GM12878 (cell line): ENCODE measurements around the gene PPP3CB. TPM values are rescaled to one million over a fixed set of nuclear protein-coding genes. Genes with fewer than 3 reads are reported as not detected.

ENCODE experiments used
- ATAC-seq: fragments of 200-7000 bp; cut with Tn5 transposase; 3 replicates; pipeline ENCODE4 v1.9.1; 2020; ENCODE audit warnings: mild to moderate bottlenecking, moderate library complexity
- BruUV-seq: library from RNA; stranded (reverse); fragments of 400-500 nt; replicated peaks from 2 replicates; lab custom pipeline; 2021; lab: Mats Ljungman, UMichigan
- CTCF ChIA-PET: fragments of 300-600 bp; sonication (Branson Sonifier 250); formaldehyde crosslinking; extraction: SDS; loops from one replicate; lab custom pipeline; 2021; ENCODE audit warnings: inconsistent platforms; lab: Yijun Ruan, JAX
- POLR2A ChIA-PET: fragments of 350-600 bp; formaldehyde crosslinking; extraction: SDS; loops from one replicate; lab custom pipeline; 2021; ENCODE audit warnings: inconsistent platforms; lab: Charles Lee
- RAD21 ChIA-PET: fragments of 300-600 bp; sonication (Branson Sonifier 250); formaldehyde crosslinking; loops from one replicate; lab custom pipeline; 2023; ENCODE audit warnings: antibody characterized with exemption; ENCODE audit not compliant: unreplicated experiment; lab: Charles Lee
- SMC1A ChIA-PET: fragments of 300-600 bp; sonication (Branson Sonifier 250); formaldehyde crosslinking; loops from one replicate; lab custom pipeline; 2023; ENCODE audit not compliant: unreplicated experiment, uncharacterized antibody; lab: Charles Lee
- DNase-seq: peaks from one replicate; pipeline ENCODE4 v3.0.0-alpha.2; 2011; ENCODE audit warnings: low read depth, low spot score
- FAIRE-seq: peaks from 3 replicates; lab custom pipeline; 2011; peaks lifted over from hg19 to GRCh38; lab: Jason Lieb, UNC
- H2AFZ ChIP-seq: 2 replicates; pipeline ENCODE4 v1.6.0; 2011; ENCODE audit warnings: low read depth, low read length, control low read depth; ENCODE audit not compliant: control insufficient read depth
- H3K27ac ChIP-seq: 2 replicates; pipeline ENCODE4 v1.5.1; 2011; ENCODE audit warnings: control low read depth; ENCODE audit not compliant: control insufficient read depth, insufficient read depth
- H3K27me3 ChIP-seq, 2 experiments: replicated peaks in 1 of 2; 2 replicates each; pipeline versions ENCODE4 v1.6.0 to v1.6.1; 2011; ENCODE audit warnings: low read length in 1 of 2; ENCODE audit not compliant: control insufficient read depth in 2 of 2, insufficient read depth in 2 of 2
- H3K36me3 ChIP-seq, 2 experiments: 2 replicates each; pipeline ENCODE4 v1.5.1; 2011; ENCODE audit warnings: low read length in 1 of 2; ENCODE audit not compliant: control insufficient read depth in 2 of 2, insufficient read depth in 2 of 2
- H3K4me1 ChIP-seq: 2 replicates; pipeline ENCODE4 v1.6.1; 2011; ENCODE audit warnings: mild to moderate bottlenecking, low read length, moderate library complexity, mixed read lengths; ENCODE audit not compliant: control insufficient read depth, insufficient read depth
- H3K4me2 ChIP-seq: 2 replicates; pipeline ENCODE4 v1.6.0; 2011; ENCODE audit warnings: control low read depth; ENCODE audit not compliant: control insufficient read depth, insufficient read depth
- H3K4me3 ChIP-seq: fragments of 200-600 bp; sonication (generic); 2 replicates; pipeline ENCODE4 v1.5.1; 2016
- H3K79me2 ChIP-seq: 2 replicates; pipeline ENCODE4 v1.6.0; 2011; ENCODE audit warnings: low read length; ENCODE audit not compliant: control insufficient read depth, insufficient read depth
- H3K9ac ChIP-seq: 2 replicates; pipeline ENCODE4 v1.8.0; 2011; ENCODE audit warnings: low read length, control low read depth, mixed read lengths; ENCODE audit not compliant: control insufficient read depth, insufficient read depth
- H3K9me3 ChIP-seq: replicated peaks from 3 replicates; pipeline ENCODE4 v1.5.1; 2011; ENCODE audit warnings: mild to moderate bottlenecking, low read length; ENCODE audit not compliant: control insufficient read depth, insufficient read depth
- H4K20me1 ChIP-seq: 2 replicates; pipeline ENCODE4 v1.6.0; 2011; ENCODE audit not compliant: control insufficient read depth, insufficient read depth
- ASH2L ChIP-seq: fragments of 300-600, 200-600 bp; sonication (generic); IDR thresholded peaks from 2 replicates; pipeline ENCODE4 v1.6.1; 2017; ENCODE audit warnings: low read depth, mild to moderate bottlenecking, borderline replicate concordance
- EZH2 ChIP-seq: IDR thresholded peaks from 2 replicates; pipeline ENCODE4 v1.6.1; 2012; ENCODE audit warnings: low read depth, mild to moderate bottlenecking, control low read depth, inconsistent platforms, low read length, borderline replicate concordance; ENCODE audit not compliant: control insufficient read depth
- IRF3 ChIP-seq: fragments of 450-650 bp; IDR thresholded peaks from 2 replicates; pipeline ENCODE4 v1.6.1; 2014; ENCODE audit warnings: mild to moderate bottlenecking
- NFYA ChIP-seq: IDR thresholded peaks from 2 replicates; pipeline ENCODE4 v1.6.1; 2011; ENCODE audit warnings: low read depth, mild to moderate bottlenecking, low read length, improper control_type of control experiment, borderline replicate concordance
- PAX8 ChIP-seq: fragments of 450-650 bp; IDR thresholded peaks from 2 replicates; pipeline ENCODE4 v1.6.1; 2017; ENCODE audit warnings: mild to moderate bottlenecking, moderate library complexity
- RELB ChIP-seq: fragments of 450-650 bp; IDR thresholded peaks from 2 replicates; pipeline ENCODE4 v1.6.1; 2017; ENCODE audit warnings: low read depth, mild to moderate bottlenecking, moderate library complexity
- SMAD1 ChIP-seq: fragments of 450-650 bp; IDR thresholded peaks from 2 replicates; pipeline ENCODE4 v1.6.1; 2018; ENCODE audit warnings: mild to moderate bottlenecking, low read depth; ENCODE audit not compliant: partially characterized antibody
- STAT1 ChIP-seq: fragments of 450-650 bp; conservative IDR thresholded peaks from 2 replicates; pipeline ENCODE4 v1.6.1; 2014; ENCODE audit warnings: antibody characterized with exemption, mild to moderate bottlenecking
- ZBTB33 ChIP-seq: fragments of 450-650 bp; IDR thresholded peaks from 2 replicates; pipeline ENCODE4 v1.6.1; 2017; ENCODE audit warnings: mild to moderate bottlenecking
- ZBTB40 ChIP-seq: fragments of 450-650 bp; IDR thresholded peaks from 2 replicates; pipeline ENCODE4 v1.6.1; 2016; ENCODE audit warnings: mild to moderate bottlenecking, moderate library complexity, borderline replicate concordance
- ZSCAN29 ChIP-seq: fragments of 450-650 bp; IDR thresholded peaks from 2 replicates; pipeline ENCODE4 v1.6.1; 2017; ENCODE audit warnings: mild to moderate bottlenecking, moderate library complexity
- WGBS: methylation state at CpG from one replicate; pipeline ENCODE4 v1.1.6; 2016; ENCODE audit warnings: low lambda C conversion rate; ENCODE audit not compliant: insufficient replicate concordance, insufficient coverage; ENCODE audit errors: missing lambda C conversion rate; 5-methylcytosine and 5-hydroxymethylcytosine counted together
- in situ Hi-C: fragments of 300-500 bp; cut with MboI; formaldehyde crosslinking; loops from 9 replicates; pipeline ENCODE4 v1.14.3; 2018; ENCODE audit warnings: mixed read lengths
- intact Hi-C: fragments of 100-400 bp; cut with micrococcal nuclease; formaldehyde crosslinking; loops from one replicate; pipeline ENCODE4 v1.14.2; 2022; ENCODE audit not compliant: unreplicated experiment
- polyA plus RNA-seq, 11 experiments: library from polyadenylated mRNA; depleted of rRNA in 4 of 11; unstranded in 6 of 11; stranded (reverse) in 5 of 11; fragments of >200 nt; fragmentation: Nextera tagmentation in 4 of 11; fragmentation: Illumina TruSeq in 1 of 11; extraction: Ambion mirVana in 4 of 11; extraction: Trizol in 1 of 11; gene quantifications; 1 replicate in 1 of 11; 2 replicates in 10 of 11; pipeline versions ENCODE4 v1.2.1 to v1.2.3, GENCODE V29; 2011 to 2016; ENCODE audit warnings: inconsistent platforms in 2 of 11, missing spikeins in 2 of 11, low read depth in 1 of 11
- total RNA-seq, 4 experiments: library from RNA; depleted of rRNA in 3 of 4; stranded (reverse); fragments of >200 nt in 3 of 4; fragmentation: Illumina TruSeq in 1 of 4; extraction: Trizol in 1 of 4; gene quantifications; 2 replicates each; pipeline versions ENCODE4 v1.2.1 to v1.2.3, GENCODE V29; 2013 to 2021

The PPP3CB gene
- total and polyA plus RNA-seq, 10 of the 15 experiments (the other 5 are each of a cell fraction or from before 2014, with no cell fraction given): 11.4 to 46.4 (median 19.3) TPM

GRCh38 chr10:73460897-73461296, 34.9 kb downstream of the PPP3CB start:
- DNase-seq: no peak
- H4K20me1 ChIP-seq: no peaks in the 10 kb centered on the region
- in situ Hi-C loops (no loop called here), intact Hi-C loops (no loop called here)
- ATAC-seq: no peak
- no peaks in the 10 kb centered on the region for H3K79me2 ChIP-seq
- ChIA-PET POLR2A (no interaction called here), CTCF (no interaction called here), RAD21 (no interaction called here), SMC1A (no interaction called here)
- peaks cover 0 to 1% of the 10 kb centered on the region in 2 experiments; a peak in 3 of 4 replicates for H3K36me3 ChIP-seq
- H3K4me1 ChIP-seq: no peaks in the 10 kb centered on the region
- H3K4me3 ChIP-seq: no peak overlapping the region
- no peak for FAIRE-seq
- no peak overlapping the region for H3K4me2 ChIP-seq
- H3K27me3 ChIP-seq: no peaks in the 10 kb centered on the region
- no peaks in the 10 kb centered on the region for H3K9me3 ChIP-seq
- 84% methylated on average over 4 of the region's 4 CpGs for WGBS
- no TSS peak for BruUV-seq
- no peak overlapping the region for H2AFZ ChIP-seq
- no peak overlapping the region for H3K27ac ChIP-seq
- no peak overlapping the region for H3K9ac ChIP-seq
- no peak for TF ChIP-seq SMAD1
- TF ChIP-seq ZBTB33: no peak
- TF ChIP-seq EZH2: no peak
- TF ChIP-seq IRF3: no peak
- no peak for TF ChIP-seq ASH2L
- no peak for TF ChIP-seq PAX8
- no peak for TF ChIP-seq RELB
- TF ChIP-seq NFYA: no peak
- no peak for TF ChIP-seq ZBTB40
- TF ChIP-seq ZSCAN29: no peak
- no peak for TF ChIP-seq STAT1
- TF ChIP-seq, all 136 proteins: peak for 0
